ENCODE measurements around the gene MED14. TPM values are rescaled to one million over a fixed set of nuclear protein-coding genes. Genes with fewer than 3 reads are reported as not detected.

The MED14 gene
- total and polyA plus RNA-seq, 11 donors, result 9.8 to 40.9 (median 25.8) TPM

GRCh38 chrX:40653535-40653934 is 81.8 kb downstream of the MED14 start:
- intact Hi-C loops (cut with DNase I), result loop anchor here in 7 of 10 donors (2.0 to 10.0 kb wide), 8 partner anchors 81 to 599 kb away; partner anchors contain the start of genes MED14 (in 1 of the 7) and USP9X (in 1 of the 7)
- TF ChIP-seq POLR2A (IDR thresholded peaks at IDR 0.05), result no peak
- TF ChIP-seq, protein P1, sequence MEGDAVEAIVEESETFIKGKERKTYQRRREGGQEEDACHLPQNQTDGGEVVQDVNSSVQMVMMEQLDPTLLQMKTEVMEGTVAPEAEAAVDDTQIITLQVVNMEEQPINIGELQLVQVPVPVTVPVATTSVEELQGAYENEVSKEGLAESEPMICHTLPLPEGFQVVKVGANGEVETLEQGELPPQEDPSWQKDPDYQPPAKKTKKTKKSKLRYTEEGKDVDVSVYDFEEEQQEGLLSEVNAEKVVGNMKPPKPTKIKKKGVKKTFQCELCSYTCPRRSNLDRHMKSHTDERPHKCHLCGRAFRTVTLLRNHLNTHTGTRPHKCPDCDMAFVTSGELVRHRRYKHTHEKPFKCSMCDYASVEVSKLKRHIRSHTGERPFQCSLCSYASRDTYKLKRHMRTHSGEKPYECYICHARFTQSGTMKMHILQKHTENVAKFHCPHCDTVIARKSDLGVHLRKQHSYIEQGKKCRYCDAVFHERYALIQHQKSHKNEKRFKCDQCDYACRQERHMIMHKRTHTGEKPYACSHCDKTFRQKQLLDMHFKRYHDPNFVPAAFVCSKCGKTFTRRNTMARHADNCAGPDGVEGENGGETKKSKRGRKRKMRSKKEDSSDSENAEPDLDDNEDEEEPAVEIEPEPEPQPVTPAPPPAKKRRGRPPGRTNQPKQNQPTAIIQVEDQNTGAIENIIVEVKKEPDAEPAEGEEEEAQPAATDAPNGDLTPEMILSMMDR (IDR thresholded peaks at IDR 0.05), result no peak

GRCh38 chrX:40652664-40653063 is 82.7 kb downstream of the MED14 start:
- H3K4me1 ChIP-seq, result peaks cover 0 to 6% (median 4%) of the 10 kb centered on the region in 12 donors
- no peak overlapping the region for H3K27ac ChIP-seq
- TF ChIP-seq, protein P1 (IDR thresholded peaks at IDR 0.05), result no peak
- no peak for TF ChIP-seq POLR2A (IDR thresholded peaks at IDR 0.05)
- intact Hi-C loops (cut with DNase I), result loop anchor here in 7 of 10 donors (2.0 to 10.0 kb wide), 8 partner anchors 82 to 600 kb away; partner anchors contain the start of genes MED14 (in 1 of the 7) and USP9X (in 1 of the 7)
- DNase-seq (no peak), ATAC-seq (no peak)
- peaks cover 0 to 17% (median 0%) of the 10 kb centered on the region in 9 donors for H3K27me3 ChIP-seq
- no peak overlapping the region for H3K4me3 ChIP-seq
- 54 to 100% (median 84%) methylated on average over 1 of the region's 1 CpG for WGBS, 4 donors
- H3K9me3 ChIP-seq, result no peaks in the 10 kb centered on the region
- H3K36me3 ChIP-seq, result peaks cover 0 to 66% (median 24%) of the 10 kb centered on the region in 9 donors

More at GRCh38 chrX:40653535-40653934, 81.8 kb downstream of the MED14 start:
- WGBS, 4 donors, result 45 to 66% (median 55%) methylated on average over 2 of the region's 2 CpGs
- Histone ChIP-seq H3K36me3 (peaks cover 0 to 74% (median 30%) of the 10 kb centered on the region in 9 donors), H3K27me3 (peaks cover 0 to 17% (median 0%) of the 10 kb centered on the region in 9 donors), H3K4me3 (no peak overlapping the region), H3K9me3 (no peaks in the 10 kb centered on the region), H3K27ac (no peak overlapping the region), H3K4me1 (no peaks in the 10 kb centered on the region)
- no peak for DNase-seq
- no peak for ATAC-seq

GRCh38 chrX:40651620-40652223 is 83.6 kb downstream of the MED14 start:
- no peak overlapping the region for H3K4me3 ChIP-seq
- H3K36me3 ChIP-seq, result peaks cover 0 to 56% (median 17%) of the 10 kb centered on the region in 9 donors
- TF ChIP-seq, protein P1 (IDR thresholded peaks at IDR 0.05), result peak; percentile 45 to 86 (median 66)
- no peak for TF ChIP-seq POLR2A (IDR thresholded peaks at IDR 0.05)
- intact Hi-C loops (cut with DNase I), result loop anchor here in 7 of 10 donors (2.0 to 10.0 kb wide), 8 partner anchors 83 to 601 kb away; partner anchors contain the start of genes MED14 (in 1 of the 7) and USP9X (in 1 of the 7)
- no peaks in the 10 kb centered on the region for H3K9me3 ChIP-seq
- WGBS, 4 donors, result 1 to 3% (median 1%) methylated on average over 3 of the region's 3 CpGs
- H3K27ac ChIP-seq, result no peak overlapping the region
- ATAC-seq (no peak), DNase-seq (peak in 4 of 5 donors; percentile 37 to 70 (median 48))
- peaks cover 0 to 7% (median 4%) of the 10 kb centered on the region in 12 donors for H3K4me1 ChIP-seq
- H3K27me3 ChIP-seq, result peaks cover 0 to 14% (median 0%) of the 10 kb centered on the region in 9 donors
